ENCODE results near the gene ATL2. TPM values are rescaled to one million over a fixed set of nuclear protein-coding genes. Genes with fewer than 3 reads are reported as not detected.
A peak's percentile ranks its signal among the peaks of the same experiment; 100 is the strongest.

Gene ATL2
- total and polyA plus RNA-seq, 5 donors from 2014 or later, result 16.0 to 60.9 (median 24.4) TPM

- H3K4me1 Mint-ChIP-seq, result no peaks in the 10 kb centered on the region
- Histone ChIP-seq H3K4me3 (ENCODE audit: low read depth, low read length) (no peak overlapping the region), H3K9me3 (ENCODE audit: control insufficient read depth in 2 of 2, low read length in 2 of 2) (no peaks in the 10 kb centered on the region), H3K27ac (ENCODE audit: insufficient read depth, low read length, poor library complexity, severe bottlenecking) (no peak overlapping the region), H3K27me3 (ENCODE audit: control insufficient read depth, insufficient read depth, low read length) (no peaks in the 10 kb centered on the region), H3K36me3 (ENCODE audit: control insufficient read depth, insufficient read depth, low read length) (no peaks in the 10 kb centered on the region), H3K4me1 (ENCODE audit: control insufficient read depth, insufficient read depth, low read length, poor library complexity, severe bottlenecking) (no peaks in the 10 kb centered on the region)
- H3K36me3 Mint-ChIP-seq, result no peaks in the 10 kb centered on the region
- no peak for ATAC-seq (ENCODE audit: low read depth in 2 of 2)
- H3K27me3 Mint-ChIP-seq, result peaks cover 12% of the 10 kb centered on the region
- no peak for DNase-seq
- H3K27ac Mint-ChIP-seq, result no peak overlapping the region
- H3K4me3 Mint-ChIP-seq, result no peak overlapping the region
- peaks cover 0 to 2% (median 0%) of the 10 kb centered on the region in 7 donors for H3K9me3 Mint-ChIP-seq
These were observed 23.4 kb upstream of the ATL2 start for GRCh38 chr2:38400513-38400912.

DNA sequence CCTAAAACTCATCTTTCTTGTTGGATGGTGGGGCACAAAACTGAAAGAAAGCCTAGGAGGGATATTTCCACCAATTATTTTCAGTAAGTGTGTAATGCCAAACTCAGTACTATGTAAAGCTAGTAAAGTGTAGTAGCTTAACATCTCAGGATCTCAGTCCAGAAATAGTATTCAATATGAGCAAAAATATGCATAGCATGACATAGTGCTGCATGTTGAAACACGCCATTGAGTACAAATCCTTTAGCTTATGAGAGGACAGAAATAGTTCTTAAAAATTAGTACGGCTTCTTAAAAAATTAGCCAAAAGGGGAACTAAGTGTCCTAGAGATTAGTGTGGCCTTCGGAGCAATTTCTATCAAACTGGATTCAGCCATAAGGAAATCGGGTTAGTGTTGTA lies 21.7 kb upstream of the ATL2 start:
- Histone ChIP-seq H3K36me3 (ENCODE audit: control insufficient read depth, insufficient read depth, low read length) (no peaks in the 10 kb centered on the region), H3K27ac (ENCODE audit: insufficient read depth, low read length, poor library complexity, severe bottlenecking) (no peak overlapping the region), H3K27me3 (ENCODE audit: control insufficient read depth, insufficient read depth, low read length) (peaks cover 6% of the 10 kb centered on the region), H3K4me3 (ENCODE audit: low read depth, low read length) (no peak overlapping the region), H3K9me3 (ENCODE audit: control insufficient read depth in 2 of 2, low read length in 2 of 2) (no peaks in the 10 kb centered on the region), H3K4me1 (ENCODE audit: control insufficient read depth, insufficient read depth, low read length, poor library complexity, severe bottlenecking) (no peaks in the 10 kb centered on the region)
- Mint-ChIP-seq H3K4me3 (no peak overlapping the region), H3K27me3 (peaks cover 22% of the 10 kb centered on the region), H3K27ac (no peak overlapping the region), H3K36me3 (no peaks in the 10 kb centered on the region), H3K4me1 (peaks cover 0 to 11% (median 7%) of the 10 kb centered on the region in 4 donors), H3K9me3 (peaks cover 0 to 4% (median 0%) of the 10 kb centered on the region in 7 donors)
- no peak for DNase-seq
- no peak for ATAC-seq (ENCODE audit: low read depth in 2 of 2)

DNA sequence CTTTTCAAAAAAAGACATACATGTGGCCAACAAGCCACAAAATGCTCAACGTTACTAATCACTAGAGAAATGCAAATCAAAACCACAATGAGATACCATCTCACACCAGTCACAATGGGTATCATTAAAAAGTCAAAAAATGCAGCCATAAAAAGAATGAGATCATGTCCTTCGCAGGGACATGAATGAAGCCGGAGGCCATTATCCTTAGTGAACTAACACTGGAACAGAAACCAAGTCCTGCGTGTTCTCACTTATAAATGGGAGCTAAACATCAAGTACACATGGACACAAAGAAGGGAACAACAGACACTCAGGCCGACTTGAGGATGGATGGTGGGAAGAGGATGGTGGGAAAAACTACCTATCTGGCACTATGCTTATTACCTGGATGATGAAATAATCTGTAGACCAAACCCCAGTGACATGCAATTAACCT lies 17.8 kb upstream of the ATL2 start:
- H3K27ac Mint-ChIP-seq, result peak overlapping the region in 1 of 3 donors; percentile 18
- Histone ChIP-seq H3K4me3 (ENCODE audit: low read depth, low read length) (no peak overlapping the region), H3K4me1 (ENCODE audit: control insufficient read depth, insufficient read depth, low read length, poor library complexity, severe bottlenecking) (no peaks in the 10 kb centered on the region), H3K27ac (ENCODE audit: insufficient read depth, low read length, poor library complexity, severe bottlenecking) (no peak overlapping the region), H3K27me3 (ENCODE audit: control insufficient read depth, insufficient read depth, low read length) (peaks cover 11% of the 10 kb centered on the region), H3K36me3 (ENCODE audit: control insufficient read depth, insufficient read depth, low read length) (no peaks in the 10 kb centered on the region), H3K9me3 (ENCODE audit: control insufficient read depth in 2 of 2, low read length in 2 of 2) (no peaks in the 10 kb centered on the region)
- H3K9me3 Mint-ChIP-seq, result peaks cover 0 to 4% (median 0%) of the 10 kb centered on the region in 7 donors
- H3K36me3 Mint-ChIP-seq, result no peaks in the 10 kb centered on the region
- peaks cover 0 to 18% (median 7%) of the 10 kb centered on the region in 4 donors for H3K4me1 Mint-ChIP-seq
- peak in 2 of 3 donors; percentile 24 to 49 for DNase-seq
- H3K27me3 Mint-ChIP-seq, result peaks cover 49% of the 10 kb centered on the region
- no peak for ATAC-seq (ENCODE audit: low read depth in 2 of 2)
- H3K4me3 Mint-ChIP-seq, result no peak overlapping the region

DNA sequence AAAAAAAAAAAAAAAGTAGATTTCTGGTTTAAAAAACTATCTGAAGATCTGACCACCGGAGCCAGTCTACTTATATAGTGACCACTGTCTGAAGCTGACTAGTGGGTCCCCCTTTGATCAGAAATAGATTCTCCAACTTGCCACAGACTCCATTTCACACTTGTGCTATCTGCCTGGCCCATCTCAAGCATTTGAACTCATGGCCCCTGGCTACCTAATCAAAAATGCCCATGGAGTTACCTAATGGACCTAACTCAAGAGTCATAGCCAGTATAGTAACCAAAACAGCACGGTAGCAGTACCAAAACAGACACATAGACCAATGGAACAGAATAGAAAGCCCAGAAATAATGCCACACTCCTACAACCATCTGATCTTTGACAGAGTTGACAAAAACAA lies 17.0 kb upstream of the ATL2 start:
- H3K36me3 ChIP-seq (ENCODE audit: control insufficient read depth, insufficient read depth, low read length), result no peaks in the 10 kb centered on the region
- no peak for DNase-seq
- H3K4me1 ChIP-seq (ENCODE audit: control insufficient read depth, insufficient read depth, low read length, poor library complexity, severe bottlenecking), result no peaks in the 10 kb centered on the region
- H3K27me3 Mint-ChIP-seq, result peaks cover 49% of the 10 kb centered on the region
- no peaks in the 10 kb centered on the region for H3K36me3 Mint-ChIP-seq
- H3K9me3 Mint-ChIP-seq, result peaks cover 0 to 4% (median 0%) of the 10 kb centered on the region in 7 donors
- no peak overlapping the region for H3K27ac Mint-ChIP-seq
- no peak for ATAC-seq (ENCODE audit: low read depth in 2 of 2)
- H3K27me3 ChIP-seq (ENCODE audit: control insufficient read depth, insufficient read depth, low read length), result peaks cover 11% of the 10 kb centered on the region
- no peak overlapping the region for H3K27ac ChIP-seq (ENCODE audit: insufficient read depth, low read length, poor library complexity, severe bottlenecking)
- H3K4me1 Mint-ChIP-seq, result peaks cover 0 to 22% (median 10%) of the 10 kb centered on the region in 4 donors
- no peak overlapping the region for H3K4me3 ChIP-seq (ENCODE audit: low read depth, low read length)
- H3K9me3 ChIP-seq (ENCODE audit: control insufficient read depth in 2 of 2, low read length in 2 of 2), result no peaks in the 10 kb centered on the region
- no peak overlapping the region for H3K4me3 Mint-ChIP-seq

DNA sequence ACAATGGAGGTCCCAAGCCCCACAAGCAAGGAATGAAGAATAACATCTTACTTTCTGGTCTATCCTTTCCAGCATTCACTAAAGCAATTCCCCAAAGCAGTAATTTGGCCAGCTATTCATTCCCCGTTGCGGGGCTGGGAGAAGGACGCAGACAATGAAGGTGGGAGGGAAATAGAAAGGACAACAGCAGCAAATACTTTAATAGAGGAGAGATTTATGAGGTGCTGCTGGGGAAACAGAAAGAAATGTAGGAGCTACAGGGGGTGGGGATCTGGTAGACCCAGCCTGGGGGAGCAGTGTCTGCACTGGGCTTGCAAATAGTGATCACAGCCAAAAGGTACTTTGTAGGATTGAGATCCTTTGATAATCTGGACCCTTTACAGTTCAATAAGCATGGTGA lies 13.9 kb upstream of the ATL2 start:
- Mint-ChIP-seq H3K36me3 (no peaks in the 10 kb centered on the region), H3K4me1 (peaks cover 0 to 32% (median 24%) of the 10 kb centered on the region in 4 donors), H3K27ac (no peak overlapping the region), H3K27me3 (peaks cover 49% of the 10 kb centered on the region), H3K4me3 (no peak overlapping the region), H3K9me3 (peaks cover 0 to 3% (median 0%) of the 10 kb centered on the region in 7 donors)
- no peak overlapping the region for H3K4me3 ChIP-seq (ENCODE audit: low read depth, low read length)
- ATAC-seq (ENCODE audit: low read depth in 2 of 2), result no peak
- H3K4me1 ChIP-seq (ENCODE audit: control insufficient read depth, insufficient read depth, low read length, poor library complexity, severe bottlenecking), result no peaks in the 10 kb centered on the region
- no peak overlapping the region for H3K27ac ChIP-seq (ENCODE audit: insufficient read depth, low read length, poor library complexity, severe bottlenecking)
- no peaks in the 10 kb centered on the region for H3K9me3 ChIP-seq (ENCODE audit: control insufficient read depth in 2 of 2, low read length in 2 of 2)
- peaks cover 11% of the 10 kb centered on the region for H3K27me3 ChIP-seq (ENCODE audit: control insufficient read depth, insufficient read depth, low read length)
- no peak for DNase-seq
- H3K36me3 ChIP-seq (ENCODE audit: control insufficient read depth, insufficient read depth, low read length), result no peaks in the 10 kb centered on the region

DNA sequence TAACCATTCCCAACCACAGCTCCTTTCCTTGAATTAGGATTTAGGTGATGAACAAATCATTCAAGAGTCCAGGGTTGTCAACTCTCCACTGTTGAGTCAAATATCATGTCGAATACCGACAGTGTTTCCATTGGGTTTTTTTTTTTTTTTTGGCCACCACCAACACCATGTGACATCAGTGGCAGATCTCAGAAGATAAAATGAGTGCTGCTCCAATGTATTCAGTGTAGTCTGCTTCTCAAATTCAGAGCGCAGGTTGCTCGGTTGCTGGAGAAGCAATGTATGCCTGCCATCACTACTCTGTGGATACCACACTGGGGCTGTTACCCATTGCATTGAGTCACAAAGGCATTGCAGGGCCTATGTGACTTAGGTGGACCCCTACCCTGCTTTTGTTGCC lies 10.8 kb upstream of the ATL2 start:
- H3K4me1 Mint-ChIP-seq, result peaks cover 0 to 24% (median 15%) of the 10 kb centered on the region in 4 donors
- H3K9me3 Mint-ChIP-seq, result no peaks in the 10 kb centered on the region
- Histone ChIP-seq H3K36me3 (ENCODE audit: control insufficient read depth, insufficient read depth, low read length) (no peaks in the 10 kb centered on the region), H3K9me3 (ENCODE audit: control insufficient read depth in 2 of 2, low read length in 2 of 2) (no peaks in the 10 kb centered on the region), H3K27ac (ENCODE audit: insufficient read depth, low read length, poor library complexity, severe bottlenecking) (no peak overlapping the region), H3K4me3 (ENCODE audit: low read depth, low read length) (no peak overlapping the region), H3K27me3 (ENCODE audit: control insufficient read depth, insufficient read depth, low read length) (peaks cover 5% of the 10 kb centered on the region), H3K4me1 (ENCODE audit: control insufficient read depth, insufficient read depth, low read length, poor library complexity, severe bottlenecking) (no peaks in the 10 kb centered on the region)
- DNase-seq (peak in 1 of 3 donors; percentile 33), ATAC-seq (ENCODE audit: low read depth in 2 of 2) (no peak)
- peaks cover 33% of the 10 kb centered on the region for H3K27me3 Mint-ChIP-seq
- H3K4me3 Mint-ChIP-seq, result peak overlapping the region in 2 of 4 donors; percentile 0 to 38
- H3K36me3 Mint-ChIP-seq, result no peaks in the 10 kb centered on the region
- H3K27ac Mint-ChIP-seq, result peak overlapping the region in 2 of 3 donors; percentile 8 to 51

DNA sequence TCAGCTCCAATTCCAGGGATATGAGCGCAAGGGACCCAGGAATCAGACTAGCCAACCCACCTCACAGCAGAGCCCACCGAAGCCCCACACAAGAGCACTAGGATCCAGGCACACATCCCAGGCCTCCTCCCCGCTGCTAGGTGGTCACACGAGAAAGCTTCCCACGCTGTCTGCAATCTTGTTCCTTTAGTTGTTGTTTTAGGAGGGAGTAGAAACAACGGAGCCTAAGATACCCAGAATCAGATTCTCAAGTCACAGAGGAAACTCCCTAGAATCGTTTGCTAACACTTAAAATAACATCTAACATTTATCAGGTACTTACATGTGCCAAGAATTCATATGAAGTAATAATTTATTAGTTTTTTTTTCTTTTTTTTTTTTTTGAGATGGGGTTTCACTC lies 9.7 kb upstream of the ATL2 start:
- ATAC-seq (ENCODE audit: low read depth in 2 of 2), result no peak
- no peak overlapping the region for H3K4me3 Mint-ChIP-seq
- Histone ChIP-seq H3K36me3 (ENCODE audit: control insufficient read depth, insufficient read depth, low read length) (no peaks in the 10 kb centered on the region), H3K4me1 (ENCODE audit: control insufficient read depth, insufficient read depth, low read length, poor library complexity, severe bottlenecking) (no peaks in the 10 kb centered on the region), H3K27ac (ENCODE audit: insufficient read depth, low read length, poor library complexity, severe bottlenecking) (no peak overlapping the region), H3K9me3 (ENCODE audit: control insufficient read depth in 2 of 2, low read length in 2 of 2) (no peaks in the 10 kb centered on the region), H3K4me3 (ENCODE audit: low read depth, low read length) (no peak overlapping the region), H3K27me3 (ENCODE audit: control insufficient read depth, insufficient read depth, low read length) (peaks cover 5% of the 10 kb centered on the region)
- peak overlapping the region in 1 of 3 donors; percentile 67 for H3K27ac Mint-ChIP-seq
- DNase-seq, result no peak
- no peaks in the 10 kb centered on the region for H3K9me3 Mint-ChIP-seq
- no peaks in the 10 kb centered on the region for H3K36me3 Mint-ChIP-seq
- peaks cover 0 to 24% (median 16%) of the 10 kb centered on the region in 4 donors for H3K4me1 Mint-ChIP-seq
- H3K27me3 Mint-ChIP-seq, result peaks cover 29% of the 10 kb centered on the region

GRCh38 chr2:38386377-38386776 lies 9.3 kb upstream of the ATL2 start:
- H3K36me3 Mint-ChIP-seq, result no peaks in the 10 kb centered on the region
- no peak overlapping the region for H3K27ac Mint-ChIP-seq
- H3K4me3 ChIP-seq (ENCODE audit: low read depth, low read length), result no peak overlapping the region
- H3K4me1 Mint-ChIP-seq, result peaks cover 0 to 26% (median 17%) of the 10 kb centered on the region in 4 donors
- no peak overlapping the region for H3K27ac ChIP-seq (ENCODE audit: insufficient read depth, low read length, poor library complexity, severe bottlenecking)
- no peaks in the 10 kb centered on the region for H3K4me1 ChIP-seq (ENCODE audit: control insufficient read depth, insufficient read depth, low read length, poor library complexity, severe bottlenecking)
- ATAC-seq (ENCODE audit: low read depth in 2 of 2) (no peak), DNase-seq (no peak)
- peaks cover 24% of the 10 kb centered on the region for H3K27me3 Mint-ChIP-seq
- H3K36me3 ChIP-seq (ENCODE audit: control insufficient read depth, insufficient read depth, low read length), result no peaks in the 10 kb centered on the region
- peaks cover 5% of the 10 kb centered on the region for H3K27me3 ChIP-seq (ENCODE audit: control insufficient read depth, insufficient read depth, low read length)
- H3K4me3 Mint-ChIP-seq, result no peak overlapping the region
- H3K9me3 Mint-ChIP-seq, result no peaks in the 10 kb centered on the region
- no peaks in the 10 kb centered on the region for H3K9me3 ChIP-seq (ENCODE audit: control insufficient read depth in 2 of 2, low read length in 2 of 2)
